ENCODE data around the gene GIMD1. TPM values are rescaled to one million over a fixed set of nuclear protein-coding genes. Genes with fewer than 3 reads are reported as not detected.

Gene GIMD1
- total and polyA plus RNA-seq, 3 donors from 2014 or later: not detected

- TF ChIP-seq, protein P1, sequence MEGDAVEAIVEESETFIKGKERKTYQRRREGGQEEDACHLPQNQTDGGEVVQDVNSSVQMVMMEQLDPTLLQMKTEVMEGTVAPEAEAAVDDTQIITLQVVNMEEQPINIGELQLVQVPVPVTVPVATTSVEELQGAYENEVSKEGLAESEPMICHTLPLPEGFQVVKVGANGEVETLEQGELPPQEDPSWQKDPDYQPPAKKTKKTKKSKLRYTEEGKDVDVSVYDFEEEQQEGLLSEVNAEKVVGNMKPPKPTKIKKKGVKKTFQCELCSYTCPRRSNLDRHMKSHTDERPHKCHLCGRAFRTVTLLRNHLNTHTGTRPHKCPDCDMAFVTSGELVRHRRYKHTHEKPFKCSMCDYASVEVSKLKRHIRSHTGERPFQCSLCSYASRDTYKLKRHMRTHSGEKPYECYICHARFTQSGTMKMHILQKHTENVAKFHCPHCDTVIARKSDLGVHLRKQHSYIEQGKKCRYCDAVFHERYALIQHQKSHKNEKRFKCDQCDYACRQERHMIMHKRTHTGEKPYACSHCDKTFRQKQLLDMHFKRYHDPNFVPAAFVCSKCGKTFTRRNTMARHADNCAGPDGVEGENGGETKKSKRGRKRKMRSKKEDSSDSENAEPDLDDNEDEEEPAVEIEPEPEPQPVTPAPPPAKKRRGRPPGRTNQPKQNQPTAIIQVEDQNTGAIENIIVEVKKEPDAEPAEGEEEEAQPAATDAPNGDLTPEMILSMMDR (IDR thresholded peaks at IDR 0.05): no peak
- TF ChIP-seq POLR2A (IDR thresholded peaks at IDR 0.05): no peak
- Histone ChIP-seq H3K4me3 (no peak overlapping the region), H3K27me3 (no peaks in the 10 kb centered on the region), H3K27ac (no peak overlapping the region), H3K36me3 (ENCODE audit: low read depth, missing control alignments) (no peaks in the 10 kb centered on the region), H3K9me3 (no peaks in the 10 kb centered on the region), H3K4me1 (no peaks in the 10 kb centered on the region)
- no peak for DNase-seq
- intact Hi-C loops (cut with DNase I; ENCODE audit: low total_unique reads): no loop called here
- WGBS, 2 donors: 83 to 89% methylated on average over 2 of the region's 2 CpGs
These were observed 27.0 kb upstream of the GIMD1 start for GRCh38 chr4:106395582-106395981.

GRCh38 chr4:106385853-106386393 lies 17.3 kb upstream of the GIMD1 start:
- TF ChIP-seq, protein P1 (IDR thresholded peaks at IDR 0.05): no peak
- TF ChIP-seq POLR2A (IDR thresholded peaks at IDR 0.05): no peak
- Histone ChIP-seq H3K4me3 (no peak overlapping the region), H3K27ac (no peak overlapping the region), H3K27me3 (no peaks in the 10 kb centered on the region), H3K36me3 (ENCODE audit: low read depth, missing control alignments) (no peaks in the 10 kb centered on the region), H3K9me3 (no peaks in the 10 kb centered on the region), H3K4me1 (no peaks in the 10 kb centered on the region)
- intact Hi-C loops (cut with DNase I; ENCODE audit: low total_unique reads): no loop called here
- 96% methylated on average over 6 of the region's 6 CpGs; no CpG with 5 or more reads in 1 of the 2 donors for WGBS, 2 donors
- DNase-seq: no peak

- no peaks in the 10 kb centered on the region for H3K27me3 ChIP-seq
- H3K27ac ChIP-seq: no peak overlapping the region
- intact Hi-C loops (cut with DNase I; ENCODE audit: low total_unique reads): no loop called here
- H3K4me1 ChIP-seq: no peaks in the 10 kb centered on the region
- 97 to 98% methylated on average over 3 of the region's 3 CpGs for WGBS, 2 donors
- no peak overlapping the region for H3K4me3 ChIP-seq
- no peaks in the 10 kb centered on the region for H3K9me3 ChIP-seq
- no peaks in the 10 kb centered on the region for H3K36me3 ChIP-seq (ENCODE audit: low read depth, missing control alignments)
- no peak for TF ChIP-seq POLR2A (IDR thresholded peaks at IDR 0.05)
- TF ChIP-seq, protein P1 (IDR thresholded peaks at IDR 0.05): no peak
- no peak for DNase-seq
These were observed 16.3 kb upstream of the GIMD1 start for GRCh38 chr4:106384878-106385277.

GRCh38 chr4:106380179-106380578 lies 11.6 kb upstream of the GIMD1 start:
- intact Hi-C loops (cut with DNase I; ENCODE audit: low total_unique reads): no loop called here
- no peaks in the 10 kb centered on the region for H3K36me3 ChIP-seq (ENCODE audit: low read depth, missing control alignments)
- H3K9me3 ChIP-seq: no peaks in the 10 kb centered on the region

GRCh38 chr4:106373026-106373425 lies 4.4 kb upstream of the GIMD1 start:
- no peak overlapping the region for H3K4me3 ChIP-seq
- no peaks in the 10 kb centered on the region for H3K27me3 ChIP-seq
- DNase-seq: no peak
- H3K4me1 ChIP-seq: no peaks in the 10 kb centered on the region
- 73 to 75% methylated on average over 3 of the region's 3 CpGs for WGBS, 2 donors
- intact Hi-C loops (cut with DNase I; ENCODE audit: low total_unique reads): no loop called here
- no peak overlapping the region for H3K27ac ChIP-seq
- TF ChIP-seq, protein P1 (IDR thresholded peaks at IDR 0.05): no peak
- no peak for TF ChIP-seq POLR2A (IDR thresholded peaks at IDR 0.05)
- H3K36me3 ChIP-seq (ENCODE audit: low read depth, missing control alignments): no peaks in the 10 kb centered on the region
- H3K9me3 ChIP-seq: no peaks in the 10 kb centered on the region

More at GRCh38 chr4:106380179-106380578, 11.6 kb upstream of the GIMD1 start:
- Histone ChIP-seq H3K27ac (no peak overlapping the region), H3K4me3 (no peak overlapping the region), H3K4me1 (no peaks in the 10 kb centered on the region), H3K27me3 (no peaks in the 10 kb centered on the region)
- DNase-seq: no peak
- TF ChIP-seq POLR2A (IDR thresholded peaks at IDR 0.05): no peak
- TF ChIP-seq, protein P1 (IDR thresholded peaks at IDR 0.05): no peak
